ENCODE results near the gene FSTL4.

FSTL4 gene

GRCh38 chr5:133361922-133362321 lies 250.4 kb downstream of the FSTL4 start:
- DNase-seq = no peak

GRCh38 chr5:133360693-133361472 lies 251.5 kb downstream of the FSTL4 start:
- no peak for DNase-seq

- DNase-seq = no peak
Observed at GRCh38 chr5:133359861-133360260, 252.5 kb downstream of the FSTL4 start.

- no peak for DNase-seq
Observed at GRCh38 chr5:133358271-133358670, 254.1 kb downstream of the FSTL4 start.

- DNase-seq = no peak
Observed at GRCh38 chr5:133357758-133358157, 254.6 kb downstream of the FSTL4 start.

GRCh38 chr5:133356984-133357421 lies 255.3 kb downstream of the FSTL4 start:
- no peak for DNase-seq

GRCh38 chr5:133356396-133356983 lies 255.9 kb downstream of the FSTL4 start:
- no peak for DNase-seq

GRCh38 chr5:133354323-133355185 lies 257.8 kb downstream of the FSTL4 start:
- no peak for DNase-seq

GRCh38 chr5:133353741-133354140 lies 258.6 kb downstream of the FSTL4 start:
- no peak for DNase-seq

- DNase-seq = no peak
Observed at GRCh38 chr5:133348406-133348805, 263.9 kb downstream of the FSTL4 start.

GRCh38 chr5:133347039-133347438 lies 265.3 kb downstream of the FSTL4 start:
- peak; percentile 11 for DNase-seq

- DNase-seq = no peak
Observed at GRCh38 chr5:133344266-133344665, 268.1 kb downstream of the FSTL4 start.

- no peak for DNase-seq
Observed at GRCh38 chr5:133343196-133343595, 269.1 kb downstream of the FSTL4 start.

- DNase-seq = no peak
Observed at GRCh38 chr5:133341915-133342710, 270.2 kb downstream of the FSTL4 start.

- no peak for DNase-seq
Observed at GRCh38 chr5:133341296-133341695, 271.0 kb downstream of the FSTL4 start.

GRCh38 chr5:133340822-133341221 lies 271.5 kb downstream of the FSTL4 start:
- no peak for DNase-seq

- DNase-seq = no peak
Observed at GRCh38 chr5:133340002-133340755, 272.2 kb downstream of the FSTL4 start.

GRCh38 chr5:133338504-133339355 lies 273.6 kb downstream of the FSTL4 start:
- no peak for DNase-seq

- no peak for DNase-seq
Observed at GRCh38 chr5:133337795-133338445, 274.4 kb downstream of the FSTL4 start.

- DNase-seq = no peak
Observed at GRCh38 chr5:133336969-133337410, 275.4 kb downstream of the FSTL4 start.

Measured in NCI-H1436 (cell line).